Activated CD4-positive, alpha-beta T cell treated with anti-CD3 and anti-CD28 coated beads, Interleukin-2, Interleukin-6, amounts not matched to agents 100 ng/mL and 50 ng/mL, durations not matched to agents 16 hours and 8 hours (primary cell): ENCODE measurements around the gene PACSIN2.
"Not testable (repeated sequence)": the region's sequence is repeated elsewhere in the genome, so short reads cannot be mapped to it uniquely, and the experiment has no call there.

Source experiments
- DNase-seq: peaks from one replicate; pipeline ENCODE4 v3.0.0-alpha.2; 2020

The PACSIN2 gene

GRCh38 chr22:43014869-43015676 lies at the start of gene PACSIN2:
Gene PACSIN2, minus strand, starts transcription at chr22:43015149. Its CDS starts 103,069 bp downstream, at chr22:42912080.
- peak; percentile 100 for DNase-seq

GRCh38 chr22:43060183-43060582 lies 45.2 kb upstream of the PACSIN2 start:
- peak; percentile 66 for DNase-seq

GRCh38 chr22:43057641-43058040 lies 42.7 kb upstream of the PACSIN2 start:
- DNase-seq: no peak

GRCh38 chr22:43053176-43053575 lies 38.2 kb upstream of the PACSIN2 start:
- DNase-seq: no peak

GRCh38 chr22:43050995-43051394 lies 36.0 kb upstream of the PACSIN2 start:
- DNase-seq: no peak

- DNase-seq: no peak
Observed at GRCh38 chr22:43047605-43048004, 32.7 kb upstream of the PACSIN2 start.

- no peak for DNase-seq
Observed at GRCh38 chr22:43044290-43044712, 29.4 kb upstream of the PACSIN2 start.

GRCh38 chr22:43042101-43042780 lies 27.3 kb upstream of the PACSIN2 start:
- DNase-seq: no peak

- no peak for DNase-seq
Observed at GRCh38 chr22:43039800-43040199, 24.9 kb upstream of the PACSIN2 start.

GRCh38 chr22:43038325-43038724 lies 23.4 kb upstream of the PACSIN2 start:
- no peak for DNase-seq

GRCh38 chr22:43036282-43036829 lies 21.4 kb upstream of the PACSIN2 start:
- DNase-seq: no peak

- DNase-seq: no peak
Observed at GRCh38 chr22:43035250-43035649, 20.3 kb upstream of the PACSIN2 start.

- no peak for DNase-seq
Observed at GRCh38 chr22:43031617-43032016, 16.7 kb upstream of the PACSIN2 start.

GRCh38 chr22:43018615-43019014 lies 3.7 kb upstream of the PACSIN2 start:
- DNase-seq: no peak

- no peak for DNase-seq
Observed at GRCh38 chr22:43017525-43018460, 2.8 kb upstream of the PACSIN2 start.

GRCh38 chr22:43016150-43016549 lies 1.2 kb upstream of the PACSIN2 start:
- DNase-seq: not testable (repeated sequence)

GRCh38 chr22:43015677-43016042 lies 711 bp upstream of the PACSIN2 start:
- no peak for DNase-seq

- DNase-seq: peak; percentile 29
Observed at GRCh38 chr22:43014316-43014868, 557 bp downstream of the PACSIN2 start.

- DNase-seq: no peak
Observed at GRCh38 chr22:43013355-43014315, 1.3 kb downstream of the PACSIN2 start.

- DNase-seq: no peak
Observed at GRCh38 chr22:43012390-43012789, 2.6 kb downstream of the PACSIN2 start.

- no peak for DNase-seq
Observed at GRCh38 chr22:43011079-43011478, 3.9 kb downstream of the PACSIN2 start.
